Activated naive CD4-positive, alpha-beta T cell treated with anti-CD3 and anti-CD28 coated beads, Interleukin-2, amount 10 ng/mL, durations not matched to agents 7 days and 5 days (primary cell): Measurements from ENCODE around the gene HK2.
A peak's percentile ranks its signal among the peaks of the same experiment; 100 is the strongest.
"Not testable (repeated sequence)": the region's sequence is repeated elsewhere in the genome, so short reads cannot be mapped to it uniquely, and the experiment has no call there.

Experiments
- CTCF ChIA-PET: fragments of 350-600 bp; sonication (Branson Sonifier 250); formaldehyde crosslinking; loops from one replicate; lab custom pipeline; 2021; ENCODE audit warnings: antibody characterized with exemption; lab: Charles Lee
- DNase-seq: peaks from one replicate; pipeline ENCODE4 v3.0.0-alpha.2; 2020
- H3K27ac Mint-ChIP-seq: one replicate; pipeline ENCODE4 v1.8.0; 2021; ENCODE audit warnings: mild to moderate bottlenecking, moderate library complexity, mixed read lengths
- H3K27me3 Mint-ChIP-seq: one replicate; pipeline ENCODE4 v1.8.0; 2021; ENCODE audit warnings: mild to moderate bottlenecking, mixed read lengths
- H3K36me3 Mint-ChIP-seq: one replicate; pipeline ENCODE4 v1.8.0; 2021; ENCODE audit warnings: mixed read lengths
- H3K4me1 Mint-ChIP-seq: one replicate; pipeline ENCODE4 v1.8.0; 2021; ENCODE audit warnings: mixed read lengths
- H3K4me3 Mint-ChIP-seq: one replicate; pipeline ENCODE4 v1.8.0; 2021; ENCODE audit warnings: mild to moderate bottlenecking, moderate library complexity, mixed read lengths
- H3K9me3 Mint-ChIP-seq: one replicate; pipeline ENCODE4 v1.8.0; 2021; ENCODE audit warnings: mixed read lengths

HK2 gene

DNA sequence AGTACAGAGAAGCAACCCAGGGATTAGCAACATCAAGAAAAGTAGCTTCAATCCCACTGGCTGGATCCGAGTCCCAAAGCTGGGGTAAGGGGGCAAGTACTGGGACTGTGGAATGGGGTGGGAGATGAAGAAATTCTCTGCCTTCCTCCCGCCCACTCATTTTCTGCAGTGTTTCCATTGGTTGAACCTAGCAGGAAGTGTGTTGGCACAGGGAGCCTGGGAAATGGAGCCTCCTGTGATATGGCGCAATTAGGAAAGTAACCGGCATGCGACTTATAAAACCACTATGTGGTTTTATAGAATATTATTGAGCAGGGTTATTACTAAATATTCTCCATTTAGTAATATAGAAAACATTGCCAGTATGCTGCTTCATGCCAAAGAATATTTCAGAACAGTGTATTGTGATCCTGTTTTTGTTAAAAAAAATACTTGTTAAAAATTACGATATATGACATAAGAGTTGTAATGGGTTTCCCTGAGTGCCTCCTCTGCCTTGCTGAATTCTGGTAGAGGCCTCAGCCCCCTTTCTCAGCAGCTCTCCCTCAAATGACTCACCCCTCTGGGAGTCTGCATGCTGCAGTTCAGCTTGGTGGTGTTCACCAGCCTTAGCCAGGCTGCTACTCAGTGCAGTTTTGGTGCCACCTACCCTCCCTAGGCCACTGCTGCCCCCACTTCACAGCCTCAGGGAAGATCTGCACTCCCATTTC lies 60.5 kb downstream of the HK2 start:
- DNase-seq, result no peak
- Mint-ChIP-seq H3K9me3 (peaks cover 7% of the 10 kb centered on the region), H3K4me1 (no peaks in the 10 kb centered on the region), H3K27me3 (no peaks in the 10 kb centered on the region), H3K36me3 (peaks cover 45% of the 10 kb centered on the region), H3K27ac (no peak overlapping the region), H3K4me3 (no peak overlapping the region)
- CTCF ChIA-PET, result no interaction called here

DNA sequence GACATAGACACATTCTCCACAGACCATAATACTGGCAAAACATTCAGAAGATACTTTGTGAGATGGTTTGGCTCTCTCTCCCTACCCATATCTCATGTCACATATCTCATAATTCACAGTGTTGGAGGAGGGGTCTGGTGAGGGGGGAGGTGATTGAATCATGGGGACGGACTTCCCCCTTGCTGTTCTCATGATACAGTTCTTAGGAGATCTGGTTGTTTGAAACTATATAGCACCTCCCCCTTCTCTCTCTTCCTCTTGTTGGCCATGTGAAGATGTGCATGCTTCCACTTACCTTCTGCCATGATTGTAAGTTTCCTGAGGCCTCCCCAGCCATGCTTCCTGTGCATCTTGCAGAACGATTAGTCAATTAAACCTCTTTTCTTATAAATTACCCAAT lies 61.1 kb downstream of the HK2 start:
- Mint-ChIP-seq H3K4me3 (no peak overlapping the region), H3K27me3 (no peaks in the 10 kb centered on the region), H3K9me3 (peaks cover 7% of the 10 kb centered on the region), H3K4me1 (no peaks in the 10 kb centered on the region), H3K27ac (no peak overlapping the region), H3K36me3 (peaks cover 41% of the 10 kb centered on the region)
- DNase-seq, result no peak
- CTCF ChIA-PET, result no interaction called here

DNA sequence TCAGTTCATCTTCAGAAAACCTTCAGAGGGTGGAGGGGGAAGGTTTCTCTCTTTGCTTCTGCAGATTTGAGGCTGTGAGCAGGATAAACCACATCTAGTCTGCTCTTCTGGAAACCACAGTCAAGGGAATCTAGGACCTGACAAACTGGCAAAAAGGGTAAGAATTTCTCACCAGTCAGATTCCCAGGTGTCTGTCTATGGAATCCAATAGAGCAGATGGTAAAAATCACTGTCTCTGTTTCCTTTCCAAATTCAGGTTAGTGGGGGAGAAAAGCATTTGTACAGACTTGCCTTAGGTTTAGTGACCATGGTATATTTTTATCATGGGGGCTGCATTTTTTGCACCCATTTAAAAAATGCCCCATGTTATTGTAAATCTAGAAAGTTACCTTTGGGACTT lies 62.3 kb downstream of the HK2 start:
- H3K27me3 Mint-ChIP-seq, result no peaks in the 10 kb centered on the region
- no peak for DNase-seq
- peaks cover 7% of the 10 kb centered on the region for H3K9me3 Mint-ChIP-seq
- no peaks in the 10 kb centered on the region for H3K4me1 Mint-ChIP-seq
- no peak overlapping the region for H3K27ac Mint-ChIP-seq
- H3K36me3 Mint-ChIP-seq, result peaks cover 33% of the 10 kb centered on the region
- CTCF ChIA-PET, result no interaction called here
- H3K4me3 Mint-ChIP-seq, result no peak overlapping the region

DNA sequence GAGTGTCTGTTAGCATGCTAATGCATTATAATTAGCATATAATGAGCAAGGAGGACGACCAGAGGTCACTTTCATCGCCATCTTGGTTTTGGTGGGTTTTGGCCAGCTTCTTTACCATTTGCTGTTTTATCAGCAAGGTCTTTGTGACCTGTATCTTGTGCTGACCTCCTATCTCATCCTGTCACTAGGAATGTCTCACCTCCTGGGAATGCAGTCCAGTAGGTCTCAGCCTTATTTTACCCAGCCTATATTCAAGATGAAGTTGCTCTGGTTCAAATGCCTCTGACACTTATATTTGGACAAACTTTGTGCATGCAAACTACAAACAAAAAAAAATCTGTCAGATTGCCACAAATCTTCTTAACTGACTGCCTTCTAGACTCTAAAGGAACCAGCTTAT lies 66.3 kb downstream of the HK2 start:
- not testable (repeated sequence) for H3K4me3 Mint-ChIP-seq, H3K4me1 Mint-ChIP-seq
- CTCF ChIA-PET, result interaction anchor here (1.0 kb wide), 1 partner anchor 188 kb away, joined by 3 read pairs; no protein-coding TSS in a partner anchor

DNA sequence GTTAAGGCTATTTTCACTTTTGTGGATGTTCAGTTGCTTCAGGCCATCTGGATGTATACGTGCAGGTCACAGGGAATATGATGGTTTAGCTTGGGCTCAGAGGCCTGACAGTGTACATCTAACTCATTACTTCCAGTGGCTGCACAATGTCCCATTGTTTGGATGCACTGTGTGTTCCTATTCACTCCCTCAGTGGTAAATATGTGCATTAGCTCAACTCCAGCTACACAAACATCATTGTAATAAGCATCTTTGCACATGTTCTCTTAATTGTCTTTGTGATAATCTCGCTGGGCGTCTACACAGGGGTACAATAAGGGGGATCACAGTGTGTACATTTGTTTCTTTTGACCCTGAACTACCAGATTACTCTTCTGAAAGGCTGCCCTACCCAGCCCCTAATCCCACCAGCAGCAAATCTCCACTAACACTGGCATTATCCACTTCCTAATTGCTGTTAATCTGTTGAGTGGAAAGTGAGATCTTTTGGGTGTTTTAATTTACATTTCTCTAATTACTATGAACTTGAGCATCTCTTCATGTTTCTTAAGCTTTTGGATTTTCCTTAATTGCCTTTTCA lies 68.4 kb downstream of the HK2 start:
- CTCF ChIA-PET, result no interaction called here
- Mint-ChIP-seq H3K27me3 (peaks cover 10% of the 10 kb centered on the region), H3K4me3 (no peak overlapping the region)

More for the DNA sequence above, 66.3 kb downstream of the HK2 start:
- H3K27ac Mint-ChIP-seq, H3K27me3 Mint-ChIP-seq, H3K9me3 Mint-ChIP-seq, DNase-seq: not testable (repeated sequence)
- H3K36me3 Mint-ChIP-seq, result peaks cover 12% of the 10 kb centered on the region

DNA sequence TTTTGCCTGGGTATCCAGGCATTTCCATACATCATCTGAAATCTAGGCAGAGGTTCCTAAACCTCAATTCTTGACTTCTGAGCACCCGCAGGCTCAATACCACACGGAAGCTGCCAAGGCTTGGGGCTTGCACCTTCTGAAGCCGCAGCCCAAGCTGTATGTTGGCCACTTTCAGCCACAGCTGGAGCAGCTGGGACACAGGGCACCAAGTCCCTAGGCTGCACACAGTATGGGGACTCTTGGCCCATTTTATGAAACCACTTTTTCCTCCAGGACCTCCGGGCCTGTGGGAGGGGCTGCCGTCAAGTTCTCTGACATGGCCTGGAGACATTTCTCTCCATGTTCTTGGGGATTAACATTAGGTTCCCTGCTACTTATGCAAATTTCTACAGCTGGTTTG lies 72.5 kb downstream of the HK2 start:
- CTCF ChIA-PET, result no interaction called here
- peaks cover 37% of the 10 kb centered on the region for H3K27me3 Mint-ChIP-seq
- H3K4me3 Mint-ChIP-seq, result no peak overlapping the region
- H3K9me3 Mint-ChIP-seq, result no peaks in the 10 kb centered on the region
- H3K36me3 Mint-ChIP-seq, result no peaks in the 10 kb centered on the region
- no peak overlapping the region for H3K27ac Mint-ChIP-seq
- DNase-seq, result no peak
- peaks cover 8% of the 10 kb centered on the region for H3K4me1 Mint-ChIP-seq

More for the DNA sequence above, 68.4 kb downstream of the HK2 start:
- Mint-ChIP-seq H3K4me1 (no peaks in the 10 kb centered on the region), H3K36me3 (peaks cover 2% of the 10 kb centered on the region), H3K27ac (no peak overlapping the region), H3K9me3 (no peaks in the 10 kb centered on the region)
- no peak for DNase-seq

DNA sequence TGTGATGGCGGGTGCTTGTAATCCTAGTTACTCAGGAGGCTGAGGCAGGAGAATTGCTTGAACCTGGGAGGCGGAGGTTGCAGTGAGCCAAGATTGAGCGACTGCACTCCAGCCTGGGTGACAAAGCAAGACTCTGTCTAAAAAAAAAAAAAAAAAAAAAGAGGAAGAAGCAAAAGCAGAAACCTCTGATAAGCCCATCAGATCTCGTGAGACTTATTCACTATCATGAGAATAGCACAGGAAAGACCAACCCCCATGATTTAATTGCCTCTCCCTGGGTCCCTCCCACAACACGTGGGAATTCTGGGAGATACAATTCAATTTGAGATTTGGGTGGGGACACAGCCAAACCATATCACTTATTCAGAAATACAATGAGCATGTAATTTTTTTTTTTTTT lies 73.6 kb downstream of the HK2 start:
- peaks cover 45% of the 10 kb centered on the region for H3K27me3 Mint-ChIP-seq
- H3K36me3 Mint-ChIP-seq, H3K4me1 Mint-ChIP-seq, H3K27ac Mint-ChIP-seq, H3K4me3 Mint-ChIP-seq, DNase-seq, CTCF ChIA-PET, H3K9me3 Mint-ChIP-seq: not testable (repeated sequence)

DNA sequence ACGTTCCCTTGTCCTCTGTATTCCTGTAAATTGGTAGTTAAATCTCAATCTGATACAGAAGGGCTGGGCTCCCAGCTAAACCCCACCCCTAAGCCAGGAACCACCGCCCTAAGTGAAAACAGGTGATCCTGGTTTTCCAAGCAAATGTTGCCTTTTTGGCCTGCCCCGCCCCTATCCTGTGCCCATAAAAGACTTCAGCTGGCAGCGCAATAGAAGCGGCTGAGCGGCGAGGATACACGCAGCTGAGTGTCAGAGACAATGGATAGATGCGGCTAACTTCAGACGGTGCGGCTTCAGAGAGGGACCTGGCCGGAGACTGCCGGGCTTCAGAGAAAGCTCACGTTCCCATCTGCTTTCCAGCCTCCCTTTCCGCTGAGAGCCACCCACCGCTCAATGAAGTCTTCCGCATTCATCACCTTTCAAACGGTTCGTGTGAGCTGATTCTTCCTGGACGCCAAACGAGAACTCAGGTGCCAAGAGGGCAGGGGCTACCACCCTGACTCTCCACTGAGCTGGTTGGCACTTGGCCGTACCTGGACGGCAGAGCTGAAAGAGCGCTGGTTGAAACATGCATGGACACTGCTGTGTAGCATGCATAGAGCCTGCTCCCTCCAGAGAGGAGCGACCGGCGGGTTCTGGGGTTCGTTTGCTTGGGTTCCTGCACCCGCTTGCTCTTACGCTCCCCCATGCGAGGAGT lies 75.0 kb downstream of the HK2 start:
- no peak for DNase-seq
- peaks cover 8% of the 10 kb centered on the region for H3K4me1 Mint-ChIP-seq
- H3K36me3 Mint-ChIP-seq, result no peaks in the 10 kb centered on the region
- peaks cover 50% of the 10 kb centered on the region for H3K27me3 Mint-ChIP-seq
- H3K27ac Mint-ChIP-seq, result no peak overlapping the region
- H3K4me3 Mint-ChIP-seq, result no peak overlapping the region
- CTCF ChIA-PET, result no interaction called here
- H3K9me3 Mint-ChIP-seq, result no peaks in the 10 kb centered on the region

DNA sequence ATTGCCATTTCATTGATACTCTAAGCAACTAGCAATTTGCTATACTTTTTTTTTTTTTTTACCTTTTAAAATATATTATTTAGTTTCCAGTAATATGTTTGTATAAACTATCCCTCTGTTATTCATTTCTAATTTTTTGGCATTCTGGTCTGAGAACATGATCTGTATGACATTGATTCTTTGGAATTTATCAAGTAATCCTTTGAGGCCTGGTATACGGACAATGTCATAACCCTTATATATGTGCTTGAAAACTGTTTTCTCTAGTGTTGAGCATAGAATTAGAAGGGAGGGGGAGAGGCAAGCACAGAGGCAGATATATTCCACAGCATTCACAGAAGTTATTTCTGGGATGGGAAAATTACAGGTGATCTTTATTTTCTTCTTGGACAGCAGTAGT lies 76.3 kb downstream of the HK2 start:
- CTCF ChIA-PET, result no interaction called here

DNA sequence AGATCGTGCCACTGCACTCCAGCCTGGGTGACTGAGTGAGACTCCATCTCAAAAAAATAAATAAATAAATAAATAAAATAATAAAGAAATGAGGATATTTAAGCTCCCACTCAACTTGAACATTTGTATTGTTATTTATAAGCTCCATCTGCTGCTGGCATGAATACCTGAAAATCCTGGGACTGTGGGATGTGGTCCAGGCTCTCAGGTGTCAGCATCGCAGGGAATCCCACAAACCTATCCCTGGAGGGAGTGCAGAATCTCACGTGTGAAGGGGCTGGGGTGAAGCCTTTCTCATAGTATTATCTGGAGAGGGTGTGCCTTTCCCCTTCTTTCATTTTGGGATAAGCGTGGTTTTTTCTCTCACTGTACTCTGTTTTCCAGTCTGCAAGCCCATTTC lies 77.1 kb downstream of the HK2 start:
- CTCF ChIA-PET, result no interaction called here
- H3K4me1 Mint-ChIP-seq, result peaks cover 15% of the 10 kb centered on the region
- no peak overlapping the region for H3K4me3 Mint-ChIP-seq
- no peak overlapping the region for H3K27ac Mint-ChIP-seq
- no peaks in the 10 kb centered on the region for H3K36me3 Mint-ChIP-seq
- DNase-seq, result no peak
- H3K27me3 Mint-ChIP-seq, result peaks cover 68% of the 10 kb centered on the region
- H3K9me3 Mint-ChIP-seq, result no peaks in the 10 kb centered on the region

More for the DNA sequence above, 76.3 kb downstream of the HK2 start:
- no peak overlapping the region for H3K27ac Mint-ChIP-seq
- no peak for DNase-seq
- H3K4me3 Mint-ChIP-seq, result no peak overlapping the region
- no peaks in the 10 kb centered on the region for H3K9me3 Mint-ChIP-seq
- no peaks in the 10 kb centered on the region for H3K36me3 Mint-ChIP-seq
- peaks cover 8% of the 10 kb centered on the region for H3K4me1 Mint-ChIP-seq
- peaks cover 63% of the 10 kb centered on the region for H3K27me3 Mint-ChIP-seq

DNA sequence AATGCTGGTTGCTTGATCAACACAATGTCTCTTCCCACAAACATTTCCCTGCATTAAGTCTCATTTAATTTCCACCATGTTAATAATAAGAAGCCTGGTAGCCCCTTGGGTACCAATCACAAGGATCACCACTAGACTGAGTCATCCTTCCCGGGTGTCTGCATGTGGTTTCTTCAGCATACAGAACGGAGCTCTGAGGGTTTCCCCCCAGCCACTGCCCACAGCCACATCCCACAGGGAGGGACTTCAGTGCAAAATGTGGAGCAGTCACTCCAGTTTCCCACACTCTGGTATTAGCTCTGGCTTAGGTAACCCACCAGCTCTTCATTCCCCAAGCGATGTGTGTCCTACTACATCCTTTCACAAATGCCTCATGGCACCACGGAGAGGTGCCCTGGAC lies 81.8 kb downstream of the HK2 start:
- Mint-ChIP-seq H3K9me3 (no peaks in the 10 kb centered on the region), H3K27me3 (peaks cover 56% of the 10 kb centered on the region), H3K4me3 (no peak overlapping the region), H3K4me1 (peaks cover 12% of the 10 kb centered on the region), H3K27ac (no peak overlapping the region), H3K36me3 (no peaks in the 10 kb centered on the region)
- peak; percentile 50 for DNase-seq
- CTCF ChIA-PET, result interaction anchor here (0.8 kb wide), 1 partner anchor 148 kb away, joined by 3 read pairs; no protein-coding TSS in a partner anchor

DNA sequence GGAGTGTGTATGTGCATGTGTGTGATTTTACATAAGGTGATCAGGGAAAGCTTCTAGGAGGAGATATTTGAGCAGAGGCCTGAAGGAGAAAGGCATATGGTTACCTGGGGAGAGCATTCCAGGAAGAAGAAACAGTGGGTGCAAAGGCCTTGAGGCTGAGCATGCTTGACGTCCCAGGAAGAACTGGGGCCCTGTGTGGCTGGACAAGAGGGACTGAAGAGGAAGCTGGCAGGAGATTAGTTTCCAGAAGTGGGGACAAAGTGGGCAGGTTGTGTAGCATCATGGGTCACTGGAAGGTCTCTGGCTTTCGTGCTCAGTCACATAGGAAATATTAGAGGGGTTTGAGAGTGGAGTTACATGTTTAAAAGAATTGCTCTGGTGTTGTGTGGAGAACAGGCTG lies 82.5 kb downstream of the HK2 start:
- no peaks in the 10 kb centered on the region for H3K36me3 Mint-ChIP-seq
- H3K9me3 Mint-ChIP-seq, result no peaks in the 10 kb centered on the region
- peaks cover 61% of the 10 kb centered on the region for H3K27me3 Mint-ChIP-seq
- H3K4me3 Mint-ChIP-seq, result no peak overlapping the region
- CTCF ChIA-PET, result no interaction called here
- DNase-seq, result no peak
- no peak overlapping the region for H3K27ac Mint-ChIP-seq
- peaks cover 12% of the 10 kb centered on the region for H3K4me1 Mint-ChIP-seq

DNA sequence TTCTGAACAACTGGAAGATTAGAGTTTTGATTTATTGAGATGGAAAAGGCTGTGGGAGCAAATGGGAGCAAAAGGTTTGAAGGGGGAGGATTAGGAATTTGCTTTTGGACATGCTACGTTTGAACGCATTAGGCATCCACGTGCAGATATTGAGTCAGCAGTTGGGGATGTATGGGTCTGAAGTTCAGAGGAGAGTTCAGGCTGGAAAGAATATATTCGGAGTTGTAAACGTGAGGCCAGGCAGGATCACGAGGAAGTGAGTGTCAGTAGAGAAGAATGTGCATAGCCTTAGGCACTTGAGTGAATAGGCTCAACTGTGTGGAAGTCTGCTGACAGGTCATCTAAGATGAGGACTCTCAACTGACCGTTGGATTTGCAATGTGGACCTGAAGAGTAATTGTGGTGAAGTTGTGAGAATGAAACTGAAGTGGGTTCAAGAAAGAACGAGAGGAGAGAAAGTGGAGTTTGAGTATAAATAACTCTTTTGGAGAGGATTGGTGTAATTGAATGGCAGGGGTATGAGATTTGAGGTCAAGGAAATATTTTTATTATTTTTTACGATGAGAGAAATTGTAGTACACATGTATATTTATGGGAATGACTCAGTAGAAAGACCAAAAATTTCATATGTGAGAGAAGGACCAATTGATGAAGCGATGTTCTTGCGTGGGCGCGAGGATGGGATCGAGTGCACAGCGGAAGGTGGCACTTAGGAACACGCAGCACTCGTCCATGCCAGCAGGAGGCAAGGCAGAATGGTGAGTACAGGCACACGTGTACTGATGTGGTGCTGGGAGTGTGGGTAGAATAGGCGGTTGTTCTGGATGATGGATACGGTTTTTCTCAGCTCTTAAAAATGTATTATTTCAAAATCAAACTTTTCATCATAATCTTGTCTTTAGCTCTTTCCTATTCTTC lies 84.0 kb downstream of the HK2 start:
- CTCF ChIA-PET, result interaction anchor here (1.0 to 3.2 kb wide), 5 partner anchors 86 to 691 kb away, joined by 3 to 13 read pairs (median 3); no protein-coding TSS in a partner anchor
- no peak for DNase-seq
- peaks cover 12% of the 10 kb centered on the region for H3K4me1 Mint-ChIP-seq
- no peak overlapping the region for H3K4me3 Mint-ChIP-seq
- no peaks in the 10 kb centered on the region for H3K9me3 Mint-ChIP-seq
- peaks cover 56% of the 10 kb centered on the region for H3K27me3 Mint-ChIP-seq
- H3K27ac Mint-ChIP-seq, result no peak overlapping the region
- no peaks in the 10 kb centered on the region for H3K36me3 Mint-ChIP-seq

DNA sequence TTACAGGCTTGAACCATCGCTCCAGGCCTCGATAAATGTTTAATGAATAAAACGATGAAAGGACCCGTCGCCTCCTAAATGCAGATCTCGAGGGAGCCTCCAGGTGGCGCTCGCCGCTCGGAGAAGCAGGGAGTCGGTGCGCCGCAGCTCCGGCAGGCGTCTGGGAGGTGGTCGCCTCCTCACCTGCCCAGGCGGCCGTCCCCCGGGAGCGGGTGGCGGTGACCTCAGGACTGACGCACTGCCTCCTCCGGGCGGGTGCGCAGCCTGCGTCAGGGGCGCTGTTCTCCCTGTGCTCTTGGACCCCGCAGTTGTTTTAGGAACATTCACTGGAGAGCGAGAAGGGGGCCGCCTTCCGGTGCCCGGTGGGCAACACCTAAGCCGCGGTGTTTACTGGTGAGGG lies 85.9 kb downstream of the HK2 start:
- peak; percentile 78 for DNase-seq
- peaks cover 12% of the 10 kb centered on the region for H3K4me1 Mint-ChIP-seq
- no peaks in the 10 kb centered on the region for H3K36me3 Mint-ChIP-seq
- CTCF ChIA-PET, result interaction anchor here (0.9 to 3.2 kb wide), 10 partner anchors 15 to 689 kb away, joined by 3 to 13 read pairs (median 4); partner anchors contain the start of gene TACR1
- no peak overlapping the region for H3K27ac Mint-ChIP-seq
- peak overlapping the region; percentile 27 for H3K4me3 Mint-ChIP-seq
- H3K9me3 Mint-ChIP-seq, result no peaks in the 10 kb centered on the region
- H3K27me3 Mint-ChIP-seq, result peaks cover 48% of the 10 kb centered on the region
